Neural crest cell (in vitro differentiated cells): ENCODE measurements around the gene ZNF688. TPM values are rescaled to one million over a fixed set of nuclear protein-coding genes. Genes with fewer than 3 reads are reported as not detected.

Experiments used
- DNase-seq: peaks from one replicate; pipeline ENCODE4 v3.0.0; 2021; ENCODE audit warnings: low read depth, mixed read lengths, low spot score
- H3K27ac Mint-ChIP-seq: one replicate; pipeline ENCODE4 v1.8.0; 2021; ENCODE audit warnings: mild to moderate bottlenecking, mixed read lengths; ENCODE audit not compliant: unreplicated experiment
- H3K27me3 Mint-ChIP-seq: 2 replicates; pipeline ENCODE4 v1.8.0; 2021; ENCODE audit warnings: low read depth, mild to moderate bottlenecking, mixed read lengths
- H3K36me3 Mint-ChIP-seq: 2 replicates; pipeline ENCODE4 v1.8.0; 2021; ENCODE audit warnings: low read depth, mild to moderate bottlenecking, mixed read lengths
- H3K4me1 Mint-ChIP-seq: 2 replicates; pipeline ENCODE4 v1.8.0; 2021; ENCODE audit warnings: mixed read lengths
- H3K4me3 Mint-ChIP-seq: one replicate; pipeline ENCODE4 v1.8.0; 2021; ENCODE audit warnings: mild to moderate bottlenecking, mixed read lengths
- H3K9me3 Mint-ChIP-seq: 2 replicates; pipeline ENCODE4 v1.8.0; 2021; ENCODE audit warnings: mixed read lengths
- CTCF ChIP-seq: fragments of 200-600 bp; sonication (generic); conservative IDR thresholded peaks from 2 replicates; pipeline ENCODE4 v1.5.0; 2021; ENCODE audit warnings: antibody characterized with exemption, mild to moderate bottlenecking
- total RNA-seq: library from RNA; stranded (reverse); gene quantifications from 2 replicates; pipeline ENCODE4 v1.2.1, GENCODE V29; 2021

ZNF688 gene
- total RNA-seq, 1 donor from 2014 or later = 13.4 TPM

- peak overlapping the region; percentile 76 for H3K4me3 Mint-ChIP-seq
- peak; percentile 95 for DNase-seq
- H3K4me1 Mint-ChIP-seq = peaks cover 18% of the 10 kb centered on the region
- H3K27ac Mint-ChIP-seq = peak overlapping the region; percentile 72
- H3K36me3 Mint-ChIP-seq = no peaks in the 10 kb centered on the region
- no peaks in the 10 kb centered on the region for H3K27me3 Mint-ChIP-seq
- TF ChIP-seq CTCF = peak; percentile 53
- H3K9me3 Mint-ChIP-seq = no peaks in the 10 kb centered on the region
Observed at GRCh38 chr16:30526823-30527634, 44.5 kb downstream of the ZNF688 start.

DNA sequence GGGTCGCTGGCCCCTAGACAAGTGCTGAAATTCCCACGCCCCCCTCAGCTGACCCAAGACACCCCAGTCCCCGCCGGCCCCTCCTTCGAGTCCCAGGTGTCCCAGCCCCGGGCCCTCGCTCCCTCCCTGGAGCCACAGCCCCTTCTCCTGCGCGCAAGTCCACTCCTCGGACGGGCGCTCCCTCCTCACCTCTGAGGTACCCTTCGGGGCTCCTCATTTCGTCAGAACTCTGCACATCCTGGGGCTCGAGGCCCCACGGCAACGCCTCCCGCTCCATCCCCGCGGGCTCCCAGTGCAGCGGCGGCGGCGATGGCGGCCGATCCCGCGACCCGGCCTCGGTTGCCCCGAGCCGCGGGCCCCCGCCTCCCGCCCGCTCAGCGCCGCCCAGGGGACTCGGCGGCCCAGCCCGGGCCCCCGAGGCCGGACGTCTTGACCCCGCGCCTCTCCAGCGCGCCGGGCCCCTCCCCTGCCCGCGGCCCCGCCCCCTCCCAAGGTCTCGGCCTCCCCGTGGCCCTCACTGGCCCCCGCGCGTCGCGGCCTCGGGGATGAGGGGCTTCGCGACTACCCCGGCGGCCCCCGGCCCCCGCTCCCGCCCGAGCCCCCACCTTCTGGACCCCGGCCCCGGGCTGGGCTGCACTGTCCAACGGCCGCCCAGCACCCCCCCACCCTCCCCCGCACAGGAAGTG is 45.2 kb downstream of the ZNF688 start, which contains the start of gene ZNF768:
ZNF768 (minus strand) TSS at position 430 of the 686 bp plus-strand sequence; CDS start at position 277, 153 bp downstream.
- Mint-ChIP-seq H3K4me1 (peaks cover 18% of the 10 kb centered on the region), H3K36me3 (no peaks in the 10 kb centered on the region), H3K4me3 (peak within 1 kb of the TSS; percentile 92), H3K27me3 (no peaks in the 10 kb centered on the region), H3K27ac (peak within 1 kb of the TSS; percentile 72), H3K9me3 (no peaks in the 10 kb centered on the region)
- no peak for TF ChIP-seq CTCF
- peak; percentile 23 for DNase-seq

GRCh38 chr16:30525844-30526136 is 45.7 kb downstream of the ZNF688 start:
- no peaks in the 10 kb centered on the region for H3K27me3 Mint-ChIP-seq
- H3K4me3 Mint-ChIP-seq = peak overlapping the region; percentile 92
- no peaks in the 10 kb centered on the region for H3K36me3 Mint-ChIP-seq
- no peak overlapping the region for H3K27ac Mint-ChIP-seq
- DNase-seq = no peak
- H3K9me3 Mint-ChIP-seq = no peaks in the 10 kb centered on the region
- TF ChIP-seq CTCF = no peak
- peaks cover 18% of the 10 kb centered on the region for H3K4me1 Mint-ChIP-seq

DNA sequence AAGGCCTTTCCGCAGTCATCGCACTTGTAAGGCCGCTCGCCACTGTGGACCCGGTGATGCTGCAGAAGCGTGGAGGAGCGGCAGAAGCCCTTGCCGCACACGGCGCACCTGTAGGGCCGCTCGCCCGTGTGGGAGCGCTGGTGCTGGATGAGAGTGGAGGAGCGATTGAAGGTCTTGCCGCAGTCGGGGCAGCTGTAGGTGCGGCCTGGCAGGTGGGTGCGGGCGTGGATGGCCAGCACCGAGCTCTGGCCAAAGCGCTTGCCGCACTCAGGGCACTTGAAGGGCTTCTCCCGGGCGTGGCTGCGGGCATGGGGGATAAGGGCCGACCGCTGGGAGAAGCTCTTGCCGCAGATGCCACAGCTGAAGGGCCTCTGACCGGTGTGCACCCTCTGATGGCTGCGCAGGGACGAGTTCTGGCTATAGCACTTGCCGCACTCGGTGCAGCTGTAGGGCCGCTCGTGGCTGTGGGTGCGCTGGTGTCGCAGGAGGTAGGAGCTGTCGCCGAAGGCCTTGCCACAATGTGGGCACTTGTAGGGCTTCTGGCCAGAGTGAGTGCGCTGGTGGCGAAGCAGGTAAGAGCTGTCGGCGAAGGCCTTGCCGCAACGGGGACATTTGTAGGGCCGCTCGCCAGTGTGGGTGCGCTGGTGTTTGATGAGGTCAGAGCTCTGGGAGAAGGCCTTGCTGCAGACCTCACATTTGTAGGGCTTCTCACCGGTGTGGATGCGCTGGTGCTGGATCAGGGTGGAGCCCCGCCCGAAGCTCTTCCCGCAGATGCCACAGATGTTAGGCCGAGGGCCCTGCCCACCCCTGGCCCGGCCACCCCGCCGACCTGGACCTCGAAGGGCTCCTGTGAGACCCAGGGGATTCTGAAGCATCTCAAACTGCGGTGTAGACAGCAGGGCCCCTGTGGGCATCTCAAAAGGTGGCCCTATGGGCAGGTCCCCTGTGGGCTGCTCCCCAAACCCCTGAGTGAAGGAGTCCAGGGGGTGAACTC is 46.6 kb downstream of the ZNF688 start:
- TF ChIP-seq CTCF = no peak
- H3K36me3 Mint-ChIP-seq = no peaks in the 10 kb centered on the region
- no peak for DNase-seq
- peaks cover 18% of the 10 kb centered on the region for H3K4me1 Mint-ChIP-seq
- H3K27ac Mint-ChIP-seq = no peak overlapping the region
- no peaks in the 10 kb centered on the region for H3K9me3 Mint-ChIP-seq
- no peaks in the 10 kb centered on the region for H3K27me3 Mint-ChIP-seq
- peak overlapping the region; percentile 73 for H3K4me3 Mint-ChIP-seq
